Caco-2 (cell line): ENCODE results near the gene GABRD. TPM values are rescaled to one million over a fixed set of nuclear protein-coding genes. Genes with fewer than 3 reads are reported as not detected.

Experiments used
- BruUV-seq: library from RNA; stranded (reverse); fragments of 400-500 nt; replicated peaks from 2 replicates; lab custom pipeline; 2021; lab: Mats Ljungman, UMichigan
- CTCF ChIA-PET: fragments of 300-600 bp; sonication (Branson Sonifier 250); formaldehyde crosslinking; loops from one replicate; lab custom pipeline; 2022; ENCODE audit warnings: antibody characterized with exemption; lab: Charles Lee
- POLR2A ChIA-PET: fragments of 300-600 bp; sonication (Branson Sonifier 250); formaldehyde crosslinking; loops from one replicate; lab custom pipeline; 2022; ENCODE audit warnings: antibody characterized with exemption; lab: Charles Lee
- DNase-seq, 2 experiments: peaks; one replicate each; pipeline versions ENCODE4 v3.0.0 to v3.0.0-alpha.2; 2020 to 2022
- H3K27me3 ChIP-seq: replicated peaks from 2 replicates; pipeline ENCODE4 v1.6.0; 2011; ENCODE audit warnings: low read length; ENCODE audit not compliant: control insufficient read depth, insufficient read depth
- H3K36me3 ChIP-seq: 2 replicates; pipeline ENCODE4 v1.5.1; 2011; ENCODE audit warnings: low read length; ENCODE audit not compliant: control insufficient read depth, insufficient read depth
- H3K4me1 ChIP-seq: fragments of 250-450 bp; sonication (Bioruptor Pico); 2 replicates; pipeline ENCODE4 v1.5.1; 2020; ENCODE audit warnings: mild to moderate bottlenecking
- H3K4me3 ChIP-seq: 2 replicates; pipeline ENCODE4 v1.5.1; 2011; ENCODE audit warnings: low read depth, mild to moderate bottlenecking, control low read depth, low read length
- H3K9me3 ChIP-seq: fragments of 250-450 bp; sonication (Bioruptor Pico); 2 replicates; pipeline ENCODE4 v1.5.1; 2020; ENCODE audit warnings: mild to moderate bottlenecking, moderate library complexity
- H3K27ac Mint-ChIP-seq: one replicate; pipeline ENCODE4 v1.8.0; 2022; ENCODE audit warnings: mixed read lengths; ENCODE audit not compliant: unreplicated experiment
- H3K27me3 Mint-ChIP-seq: one replicate; pipeline ENCODE4 v1.8.0; 2022; ENCODE audit warnings: mixed read lengths; ENCODE audit not compliant: insufficient read depth, unreplicated experiment
- H3K36me3 Mint-ChIP-seq: one replicate; pipeline ENCODE4 v1.8.0; 2022; ENCODE audit warnings: mild to moderate bottlenecking, mixed read lengths; ENCODE audit not compliant: insufficient read depth, unreplicated experiment
- H3K4me1 Mint-ChIP-seq: one replicate; pipeline ENCODE4 v1.8.0; 2022; ENCODE audit warnings: low read depth, mixed read lengths; ENCODE audit not compliant: unreplicated experiment
- H3K4me3 Mint-ChIP-seq: one replicate; pipeline ENCODE4 v1.8.0; 2022; ENCODE audit warnings: mild to moderate bottlenecking, moderate library complexity, mixed read lengths; ENCODE audit not compliant: unreplicated experiment
- H3K9me3 Mint-ChIP-seq: one replicate; pipeline ENCODE4 v1.8.0; 2022; ENCODE audit warnings: mixed read lengths; ENCODE audit not compliant: unreplicated experiment
- intact Hi-C: fragments of 100-400 bp; cut with micrococcal nuclease; formaldehyde crosslinking; loops from one replicate; pipeline ENCODE4 v1.10.0; 2022; ENCODE audit not compliant: unreplicated experiment
- total RNA-seq: library from RNA; stranded (reverse); gene quantifications from 2 replicates; pipeline ENCODE4 v1.2.3, GENCODE V29; 2022
- TF ChIP-seq, protein P1 (sequence below), 2 experiments: fragments of 200-600 bp in 1 of 2; IDR thresholded peaks; 1 replicate in 1 of 2; 2 replicates in 1 of 2; pipeline versions ENCODE4 v1.5.1 to v1.8.0; 2011 to 2022; ENCODE audit warnings: antibody characterized with exemption in 1 of 2, control low read depth in 1 of 2, inconsistent platforms in 1 of 2, low read depth in 1 of 2, low read length in 1 of 2, mild to moderate bottlenecking in 1 of 2, moderate library complexity in 1 of 2; ENCODE audit not compliant: insufficient read depth in 1 of 2, severe bottlenecking in 1 of 2, unreplicated experiment in 1 of 2

The GABRD gene
- total RNA-seq, 1 experiment from 2014 or later, result 0.34 TPM

DNA sequence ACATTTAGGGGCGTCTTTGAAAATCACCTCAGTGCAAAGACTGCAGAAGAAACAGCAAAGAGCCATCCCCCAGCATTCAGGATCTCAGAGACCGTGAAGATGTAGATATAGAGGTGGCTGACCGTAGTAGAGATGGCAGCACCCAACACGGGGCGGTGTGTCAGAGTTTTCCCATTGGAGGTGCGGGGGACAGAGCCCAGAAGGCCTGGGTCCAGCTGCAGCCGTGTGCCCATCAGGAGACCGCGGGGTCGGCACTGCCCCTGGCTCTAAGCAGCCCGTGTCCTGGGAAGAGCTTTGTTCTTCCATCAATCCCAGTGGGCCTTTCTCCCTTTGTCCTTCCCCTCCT is 1.1 kb downstream of the GABRD start:
- intact Hi-C loops, result no loop called here
- BruUV-seq, result no TSS peak
- ChIA-PET POLR2A (no interaction called here), CTCF (interaction anchor here (0.7 kb wide), 1 partner anchor 184 kb away, joined by 3 read pairs; no protein-coding TSS in a partner anchor)
- H3K4me3 ChIP-seq, result no peak overlapping the region
- H3K27ac Mint-ChIP-seq, result no peak overlapping the region
- no peaks in the 10 kb centered on the region for H3K9me3 Mint-ChIP-seq
- no peaks in the 10 kb centered on the region; the same call in none of the 2 replicates for H3K27me3 ChIP-seq
- H3K4me1 ChIP-seq, result no peaks in the 10 kb centered on the region
- H3K36me3 Mint-ChIP-seq, result no peaks in the 10 kb centered on the region
- H3K4me3 Mint-ChIP-seq, result no peak overlapping the region
- H3K9me3 ChIP-seq, result no peaks in the 10 kb centered on the region
- H3K36me3 ChIP-seq, result no peaks in the 10 kb centered on the region
- peaks cover 21% of the 10 kb centered on the region for H3K27me3 Mint-ChIP-seq
- DNase-seq, result no peak
- TF ChIP-seq, protein P1, sequence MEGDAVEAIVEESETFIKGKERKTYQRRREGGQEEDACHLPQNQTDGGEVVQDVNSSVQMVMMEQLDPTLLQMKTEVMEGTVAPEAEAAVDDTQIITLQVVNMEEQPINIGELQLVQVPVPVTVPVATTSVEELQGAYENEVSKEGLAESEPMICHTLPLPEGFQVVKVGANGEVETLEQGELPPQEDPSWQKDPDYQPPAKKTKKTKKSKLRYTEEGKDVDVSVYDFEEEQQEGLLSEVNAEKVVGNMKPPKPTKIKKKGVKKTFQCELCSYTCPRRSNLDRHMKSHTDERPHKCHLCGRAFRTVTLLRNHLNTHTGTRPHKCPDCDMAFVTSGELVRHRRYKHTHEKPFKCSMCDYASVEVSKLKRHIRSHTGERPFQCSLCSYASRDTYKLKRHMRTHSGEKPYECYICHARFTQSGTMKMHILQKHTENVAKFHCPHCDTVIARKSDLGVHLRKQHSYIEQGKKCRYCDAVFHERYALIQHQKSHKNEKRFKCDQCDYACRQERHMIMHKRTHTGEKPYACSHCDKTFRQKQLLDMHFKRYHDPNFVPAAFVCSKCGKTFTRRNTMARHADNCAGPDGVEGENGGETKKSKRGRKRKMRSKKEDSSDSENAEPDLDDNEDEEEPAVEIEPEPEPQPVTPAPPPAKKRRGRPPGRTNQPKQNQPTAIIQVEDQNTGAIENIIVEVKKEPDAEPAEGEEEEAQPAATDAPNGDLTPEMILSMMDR (IDR thresholded peaks at IDR 0.05; ENCODE audit: insufficient read depth in 1 of 2, low read depth in 1 of 2, low read length in 1 of 2, severe bottlenecking in 1 of 2, unreplicated experiment in 1 of 2), result no peak
- H3K4me1 Mint-ChIP-seq, result no peaks in the 10 kb centered on the region

DNA sequence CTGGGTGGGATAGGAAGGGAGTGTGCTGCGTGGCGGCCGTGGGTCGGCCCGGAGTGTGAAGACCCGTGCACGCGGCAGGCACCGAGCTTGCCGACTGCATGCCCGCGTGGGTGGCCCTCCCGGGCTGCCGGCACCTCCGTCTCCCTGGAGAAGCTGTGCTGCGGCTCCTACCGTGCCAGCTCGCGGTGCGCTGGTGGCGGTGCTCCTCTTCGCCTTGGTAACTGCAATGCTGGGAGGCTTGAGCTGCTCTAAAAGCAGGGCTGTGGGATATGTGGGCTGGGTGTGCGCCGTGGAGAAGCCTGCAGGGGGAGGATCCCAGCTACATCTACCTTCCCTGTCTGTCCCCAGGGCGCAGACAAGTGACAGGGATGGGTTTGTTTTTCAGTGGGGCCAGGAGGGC is 2.4 kb downstream of the GABRD start:
- no peaks in the 10 kb centered on the region for H3K9me3 ChIP-seq
- DNase-seq, result no peak
- TF ChIP-seq, protein P1 (IDR thresholded peaks at IDR 0.05; ENCODE audit: insufficient read depth in 1 of 2, low read depth in 1 of 2, low read length in 1 of 2, severe bottlenecking in 1 of 2, unreplicated experiment in 1 of 2), result no peak
- BruUV-seq, result no TSS peak
- intact Hi-C loops, result no loop called here
- Mint-ChIP-seq H3K9me3 (no peaks in the 10 kb centered on the region), H3K4me1 (no peaks in the 10 kb centered on the region), H3K27me3 (peaks cover 17% of the 10 kb centered on the region), H3K36me3 (no peaks in the 10 kb centered on the region), H3K27ac (no peak overlapping the region), H3K4me3 (no peak overlapping the region)
- H3K27me3 ChIP-seq, result no peaks in the 10 kb centered on the region; the same call in none of the 2 replicates
- H3K4me3 ChIP-seq, result no peak overlapping the region
- H3K36me3 ChIP-seq, result no peaks in the 10 kb centered on the region
- no peaks in the 10 kb centered on the region for H3K4me1 ChIP-seq
- POLR2A ChIA-PET, result no interaction called here
- CTCF ChIA-PET, result no interaction called here

DNA sequence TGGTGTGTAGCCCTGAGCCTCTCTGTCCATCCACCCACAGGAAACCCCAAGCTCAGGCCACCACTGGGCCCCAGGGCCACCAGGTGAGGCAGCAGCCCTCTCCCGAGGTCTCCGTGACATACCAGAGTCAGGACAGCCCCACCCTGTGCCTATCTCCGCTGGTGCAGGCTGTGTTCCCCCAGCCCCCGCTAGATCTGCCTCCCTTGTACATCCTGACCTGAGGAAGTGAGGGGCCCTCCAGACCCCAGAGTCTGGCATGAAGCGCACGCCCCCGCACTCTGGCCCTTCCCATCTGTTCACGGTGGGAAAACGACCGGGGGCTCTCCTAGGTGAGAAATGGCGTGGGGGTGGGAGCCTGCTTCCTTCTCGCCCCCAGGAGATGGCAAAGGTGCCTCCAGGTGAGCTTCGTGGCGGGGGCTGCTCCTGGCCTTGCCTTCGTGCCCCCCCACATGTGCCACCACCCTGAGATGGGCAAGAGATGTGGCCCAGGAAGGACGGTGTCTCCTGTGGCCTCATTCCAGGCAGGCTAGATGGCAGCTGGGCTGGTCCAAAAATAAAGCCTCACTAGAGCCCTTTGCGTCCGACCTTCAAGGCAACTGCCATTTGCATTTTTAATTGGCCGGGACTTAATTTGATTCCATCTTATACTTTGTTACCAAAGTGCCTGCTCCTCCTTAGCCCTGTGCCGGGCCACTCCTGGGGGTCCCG is 3.1 kb downstream of the GABRD start:
- no peak for DNase-seq
- peaks cover 12% of the 10 kb centered on the region for H3K27me3 Mint-ChIP-seq
- no peaks in the 10 kb centered on the region for H3K9me3 Mint-ChIP-seq
- no peak overlapping the region for H3K4me3 ChIP-seq
- no peaks in the 10 kb centered on the region for H3K36me3 Mint-ChIP-seq
- H3K4me1 Mint-ChIP-seq, result no peaks in the 10 kb centered on the region
- no peaks in the 10 kb centered on the region for H3K36me3 ChIP-seq
- TF ChIP-seq, protein P1 (IDR thresholded peaks at IDR 0.05; ENCODE audit: insufficient read depth in 1 of 2, low read depth in 1 of 2, low read length in 1 of 2, severe bottlenecking in 1 of 2, unreplicated experiment in 1 of 2), result no peak
- no peak overlapping the region for H3K27ac Mint-ChIP-seq
- H3K9me3 ChIP-seq, result no peaks in the 10 kb centered on the region
- H3K27me3 ChIP-seq, result no peaks in the 10 kb centered on the region; the same call in none of the 2 replicates
- CTCF ChIA-PET, result no interaction called here
- POLR2A ChIA-PET, result no interaction called here
- no peak overlapping the region for H3K4me3 Mint-ChIP-seq
- BruUV-seq, result no TSS peak
- H3K4me1 ChIP-seq, result no peaks in the 10 kb centered on the region
- intact Hi-C loops, result no loop called here
